IMR-90 (cell line): ENCODE data around the gene PSKH1.

ENCODE experiments used
- CTCF ChIP-seq: conservative IDR thresholded peaks from 2 replicates; pipeline ENCODE4 v1.5.1; 2012; ENCODE audit warnings: mild to moderate bottlenecking, low read depth, low read length, improper control_type of control experiment
- POLR2A ChIP-seq: IDR thresholded peaks from 2 replicates; pipeline ENCODE4 v1.6.1; 2012; ENCODE audit warnings: mild to moderate bottlenecking, low read depth, low read length
- RAD21 ChIP-seq: IDR thresholded peaks from 2 replicates; pipeline ENCODE4 v1.6.1; 2012; ENCODE audit warnings: low read length, improper control_type of control experiment

GRCh38 chr16:67935402-67936123, 42.5 kb downstream of the PSKH1 start:
- TF ChIP-seq CTCF (no peak), POLR2A (peak; percentile 70; the same call in 1 of the 2 replicates), RAD21 (no peak)
